HTERT RPE-1 (cell line): ENCODE data around the gene AP3B1.

Source experiments
- in situ Hi-C: fragments of 300-500 bp; cut with MboI; formaldehyde crosslinking; loops from 4 replicates; pipeline ENCODE4 v1.14.3; 2020; ENCODE audit warnings: low sequenced_read_pairs

AP3B1 gene

GRCh38 chr5:78006449-78006848, 288.0 kb downstream of the AP3B1 start:
- in situ Hi-C loops = no loop called here

DNA sequence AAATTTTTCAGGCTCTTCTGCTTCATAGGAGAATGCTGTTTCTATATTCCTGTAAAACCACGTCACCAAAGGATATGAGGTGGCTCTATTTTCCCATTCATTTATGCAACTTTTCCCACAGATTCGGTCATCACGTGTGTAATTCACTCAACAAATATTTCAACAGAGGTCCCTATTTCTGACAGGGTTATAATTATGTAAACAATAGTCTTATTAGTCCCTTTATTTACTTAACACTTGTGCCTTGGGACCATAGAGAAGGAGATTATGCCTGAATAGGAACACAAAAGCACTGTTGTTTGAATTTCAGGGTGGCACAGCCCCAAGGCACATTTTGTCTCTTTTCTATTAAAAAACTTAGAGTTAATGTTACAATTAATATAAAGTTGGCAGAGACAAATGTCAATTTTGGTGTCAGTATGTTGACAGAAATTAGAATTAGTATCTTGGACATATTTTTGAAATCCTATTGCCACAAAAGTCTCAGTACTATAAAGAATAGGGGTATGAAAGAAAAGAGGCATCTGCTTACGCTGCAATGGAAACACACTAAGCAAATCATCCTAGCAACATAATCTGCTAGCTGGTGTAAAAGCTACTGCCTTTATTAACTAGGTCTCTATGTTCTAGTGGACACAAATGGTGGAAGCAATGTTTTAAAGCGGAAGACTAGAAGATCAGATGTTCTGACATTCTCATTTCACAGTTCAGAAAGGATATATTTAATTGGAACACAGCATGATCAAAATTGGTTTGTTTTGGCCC, 289.3 kb downstream of the AP3B1 start:
- in situ Hi-C loops = no loop called here

- in situ Hi-C loops = no loop called here
Measured at GRCh38 chr5:78004559-78004958, 289.9 kb downstream of the AP3B1 start.

- in situ Hi-C loops = no loop called here
Measured at GRCh38 chr5:78003919-78004318, 290.6 kb downstream of the AP3B1 start.

DNA sequence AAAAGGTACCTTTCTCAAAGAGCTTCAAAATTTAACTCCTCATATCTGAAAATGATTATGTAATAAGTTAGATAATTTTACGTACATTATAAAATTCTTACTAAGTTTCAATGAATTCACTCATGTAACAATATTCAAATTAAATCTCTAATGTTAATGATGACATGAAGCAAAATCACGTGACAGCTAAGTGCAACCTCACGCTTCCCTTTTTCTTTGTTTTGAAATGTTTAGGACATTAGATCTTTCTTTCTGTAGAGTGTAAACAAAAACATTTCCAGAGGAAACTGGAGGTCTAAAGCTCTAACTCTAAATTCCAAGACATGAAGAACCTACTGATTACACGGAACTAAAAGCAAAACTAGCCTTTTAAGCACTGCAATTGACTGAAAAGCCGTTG, 291.0 kb downstream of the AP3B1 start:
- in situ Hi-C loops = no loop called here

- in situ Hi-C loops = no loop called here
Measured at GRCh38 chr5:78002690-78003089, 291.8 kb downstream of the AP3B1 start.

- in situ Hi-C loops = no loop called here
Measured at GRCh38 chr5:78001197-78001596, 293.3 kb downstream of the AP3B1 start.

GRCh38 chr5:78000191-78000590, 294.3 kb downstream of the AP3B1 start:
- in situ Hi-C loops = no loop called here

- in situ Hi-C loops = no loop called here
Measured at GRCh38 chr5:77999399-77999798, 295.1 kb downstream of the AP3B1 start.

- in situ Hi-C loops = no loop called here
Measured at GRCh38 chr5:77996943-77997342, 297.6 kb downstream of the AP3B1 start.

- in situ Hi-C loops = no loop called here
Measured at GRCh38 chr5:77995793-77996409, 298.6 kb downstream of the AP3B1 start.

DNA sequence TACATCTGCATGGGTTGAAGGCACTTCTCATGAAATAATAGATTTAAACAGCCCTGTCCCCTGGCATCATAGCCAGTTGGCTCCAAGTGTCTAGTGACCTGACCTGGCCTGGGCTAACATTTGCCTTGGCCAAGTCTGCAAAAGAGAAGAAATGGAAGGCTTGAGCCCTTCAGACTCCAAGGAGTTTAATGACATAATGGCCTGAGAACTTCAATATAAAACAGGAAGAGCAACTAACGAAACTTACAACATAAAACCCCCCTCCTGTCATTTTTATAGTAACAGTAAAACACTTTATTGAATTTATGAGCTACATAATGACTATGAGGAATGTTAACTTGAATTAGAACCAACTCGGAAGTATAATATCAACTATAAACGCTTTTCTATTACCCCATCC, 299.6 kb downstream of the AP3B1 start:
- in situ Hi-C loops = no loop called here

- in situ Hi-C loops = no loop called here
Measured at GRCh38 chr5:77993855-77994318, 300.6 kb downstream of the AP3B1 start.

GRCh38 chr5:77993141-77993854, 301.2 kb downstream of the AP3B1 start:
- in situ Hi-C loops = no loop called here

GRCh38 chr5:77991084-77991483, 303.4 kb downstream of the AP3B1 start:
- in situ Hi-C loops = no loop called here

DNA sequence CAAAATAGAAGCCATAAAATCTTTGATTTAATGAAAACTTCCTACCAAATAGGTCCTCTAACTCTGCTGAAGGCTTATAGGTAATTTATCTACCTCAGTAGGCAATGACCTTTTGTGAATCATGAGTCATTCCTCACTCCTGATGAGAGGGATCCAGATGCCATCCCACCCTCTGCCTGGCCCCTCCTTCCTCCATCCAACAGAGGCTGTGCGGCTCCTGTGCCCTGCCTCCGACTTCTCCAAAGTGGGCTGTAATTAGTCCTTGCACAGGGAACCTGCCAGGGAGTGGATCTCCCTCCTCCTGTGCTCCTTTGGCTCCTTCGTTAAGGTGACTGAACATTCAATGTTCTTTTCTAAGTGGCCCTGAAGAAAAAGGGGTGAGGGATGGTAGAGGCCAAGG, 304.5 kb downstream of the AP3B1 start:
- in situ Hi-C loops = no loop called here

DNA sequence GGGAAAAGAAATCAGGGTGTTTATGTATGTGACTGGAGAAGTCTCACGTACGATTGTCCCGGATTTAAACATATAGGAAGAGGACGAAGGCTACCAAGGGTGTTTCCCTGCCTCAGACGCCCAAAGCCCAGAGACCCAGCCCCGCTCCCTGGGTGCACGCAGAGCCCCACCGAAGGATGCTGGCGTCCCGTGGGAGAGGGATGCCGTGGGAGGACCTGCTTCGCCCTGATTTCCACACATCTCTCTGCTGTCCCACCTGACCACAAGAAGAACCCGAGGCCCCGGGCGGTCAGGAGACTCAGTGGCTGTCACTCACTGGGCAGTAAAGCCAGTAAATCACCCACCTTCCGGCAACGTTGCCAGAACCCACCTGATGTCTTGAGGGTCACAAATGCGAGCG, 306.5 kb downstream of the AP3B1 start:
- in situ Hi-C loops = no loop called here

DNA sequence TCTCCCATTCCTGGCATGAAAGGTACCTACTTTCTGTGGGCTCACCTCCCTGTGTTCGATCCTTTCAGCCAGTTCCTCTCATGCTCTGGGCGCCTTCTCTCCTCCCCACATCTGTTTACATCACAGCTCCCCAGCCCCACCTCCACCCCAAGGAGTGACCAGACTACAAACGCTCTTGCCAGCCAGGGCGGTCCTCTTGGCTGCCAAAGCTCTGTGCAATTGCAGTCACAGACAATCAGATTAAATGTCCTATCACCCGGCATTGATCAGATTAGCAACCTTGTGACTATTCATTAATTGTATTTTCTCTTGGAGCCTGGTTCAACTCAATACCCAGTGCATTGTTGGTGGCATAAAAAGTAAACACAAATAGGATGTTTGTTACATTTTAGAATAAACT, 307.2 kb downstream of the AP3B1 start:
- in situ Hi-C loops = no loop called here

DNA sequence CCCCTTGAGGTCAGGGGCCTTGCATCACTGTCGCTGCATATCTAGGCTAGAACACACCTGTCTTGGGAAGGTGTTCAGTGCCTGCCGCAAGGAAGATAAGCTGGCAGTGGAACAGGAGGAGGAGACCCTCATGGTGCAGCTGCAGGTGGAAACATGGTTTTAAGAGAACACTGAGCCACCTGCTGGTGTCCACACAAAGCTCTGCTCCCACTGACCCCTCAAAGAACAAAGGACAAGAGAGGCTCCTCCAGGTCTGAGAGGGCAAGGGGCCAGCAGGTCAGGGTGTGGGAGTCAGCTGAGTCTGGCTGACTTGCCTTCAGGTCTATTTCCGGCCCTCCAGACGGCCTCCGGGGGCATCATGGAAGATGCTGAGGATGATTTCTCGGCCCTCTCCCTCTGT, 308.2 kb downstream of the AP3B1 start:
- in situ Hi-C loops = no loop called here

DNA sequence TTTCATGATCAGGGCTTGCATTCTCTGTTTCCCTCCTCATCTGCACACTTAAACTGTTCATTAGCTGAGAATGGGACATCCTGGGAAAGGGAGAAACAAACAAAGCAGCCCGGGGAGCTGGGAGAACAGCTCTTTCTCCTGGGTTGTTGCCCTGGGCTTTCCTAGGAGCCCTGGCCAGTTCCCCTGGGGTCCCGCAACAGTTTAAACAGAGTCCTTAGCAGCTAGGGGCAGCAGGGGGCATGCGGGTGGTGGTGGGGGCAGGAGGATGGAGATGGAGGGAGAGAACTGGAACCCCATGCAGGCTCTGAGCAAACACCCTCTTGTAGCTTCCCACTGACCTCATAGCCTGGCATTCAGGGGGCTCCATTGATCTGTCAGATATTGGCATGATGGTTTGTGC, 309.3 kb downstream of the AP3B1 start:
- in situ Hi-C loops = no loop called here

DNA sequence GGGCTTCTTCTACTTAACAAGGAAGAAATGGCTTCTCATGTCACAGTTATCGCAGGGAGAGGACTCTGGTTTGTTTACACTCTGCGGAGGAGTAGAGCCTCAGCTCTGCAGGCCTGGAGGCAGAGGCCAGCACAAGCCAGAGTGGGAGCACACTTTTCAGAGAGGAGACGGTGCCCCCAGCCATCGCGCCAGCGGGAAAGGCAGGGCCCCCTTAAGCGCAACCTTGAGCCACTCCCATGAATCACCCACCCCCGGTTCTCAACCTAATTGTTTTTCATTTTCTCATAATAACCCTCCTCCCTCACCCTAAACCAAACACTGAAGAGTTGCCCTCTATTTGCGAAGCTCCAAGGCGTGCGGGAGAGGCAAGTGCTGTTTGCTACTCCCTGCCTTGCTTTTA, 309.9 kb downstream of the AP3B1 start:
- in situ Hi-C loops = no loop called here
